Loucy (cell line): ENCODE measurements around the gene NAIF1.

Source experiments
- CTCF ChIP-seq: fragments of 200-600 bp; sonication (generic); conservative IDR thresholded peaks from 2 replicates; pipeline ENCODE4 v1.5.1; 2014; ENCODE audit warnings: mild to moderate bottlenecking, antibody characterized with exemption, low read length
- EZH2phosphoT487 ChIP-seq: fragments of 200-600 bp; IDR thresholded peaks from 2 replicates; pipeline ENCODE4 v1.6.1; 2018; ENCODE audit warnings: antibody characterized with exemption, mild to moderate bottlenecking, moderate library complexity, borderline replicate concordance

GRCh38 chr9:128099231-128099931 lies 32.3 kb upstream of the NAIF1 start:
- no peak for TF ChIP-seq CTCF
- no peak for TF ChIP-seq EZH2phosphoT487
